Spleen (tissue), 7 donors: ENCODE results near the gene SLC45A3.

Experiments
- CTCF ChIP-seq, 11 experiments: fragments of 200-600 bp in 7 of 11; fragments of 450-650 bp in 4 of 11; sonication (generic) in 4 of 11; IDR thresholded peaks in 8 of 11; conservative IDR thresholded peaks in 3 of 11; 1 replicate in 7 of 11; 2 replicates in 4 of 11; pipeline versions ENCODE4 v1.4.0 to v1.8.0; 2016 to 2021; ENCODE audit warnings: antibody characterized with exemption in 11 of 11, inconsistent platforms in 4 of 11, mild to moderate bottlenecking in 1 of 11
- POLR2A ChIP-seq, 3 donors: fragments of 450-650 bp; IDR thresholded peaks; one replicate each; pipeline ENCODE4 v1.5.1; 2017; ENCODE audit warnings: antibody characterized with exemption in 3 of 3, mild to moderate bottlenecking in 1 of 3
- donor health status: DM: no; HTN: no; CAD: no; lungs with moderate emphysema.
- donor health status: DM: no; HTN: no; CAD: no.
- donor health status: DM: no; HTN: no; CAD: no.

- TF ChIP-seq POLR2A (IDR thresholded peaks at IDR 0.05) (no peak), CTCF (IDR thresholded peaks at IDR 0.05 in 8 of 11, conservative IDR thresholded peaks at IDR 0.05 in 3 of 11) (no peak)
Observed at GRCh38 chr1:205639567-205639966, 40.7 kb downstream of the SLC45A3 start.
